GM21367 (cell line): ENCODE measurements around the gene PARD6A.

ENCODE experiments used
- ATAC-seq: cut with Tn5 transposase; IDR thresholded peaks from one replicate; pipeline ENCODE4 v1.9.1; 2021; ENCODE audit not compliant: unreplicated experiment

Gene PARD6A, protein sequence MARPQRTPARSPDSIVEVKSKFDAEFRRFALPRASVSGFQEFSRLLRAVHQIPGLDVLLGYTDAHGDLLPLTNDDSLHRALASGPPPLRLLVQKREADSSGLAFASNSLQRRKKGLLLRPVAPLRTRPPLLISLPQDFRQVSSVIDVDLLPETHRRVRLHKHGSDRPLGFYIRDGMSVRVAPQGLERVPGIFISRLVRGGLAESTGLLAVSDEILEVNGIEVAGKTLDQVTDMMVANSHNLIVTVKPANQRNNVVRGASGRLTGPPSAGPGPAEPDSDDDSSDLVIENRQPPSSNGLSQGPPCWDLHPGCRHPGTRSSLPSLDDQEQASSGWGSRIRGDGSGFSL

DNA sequence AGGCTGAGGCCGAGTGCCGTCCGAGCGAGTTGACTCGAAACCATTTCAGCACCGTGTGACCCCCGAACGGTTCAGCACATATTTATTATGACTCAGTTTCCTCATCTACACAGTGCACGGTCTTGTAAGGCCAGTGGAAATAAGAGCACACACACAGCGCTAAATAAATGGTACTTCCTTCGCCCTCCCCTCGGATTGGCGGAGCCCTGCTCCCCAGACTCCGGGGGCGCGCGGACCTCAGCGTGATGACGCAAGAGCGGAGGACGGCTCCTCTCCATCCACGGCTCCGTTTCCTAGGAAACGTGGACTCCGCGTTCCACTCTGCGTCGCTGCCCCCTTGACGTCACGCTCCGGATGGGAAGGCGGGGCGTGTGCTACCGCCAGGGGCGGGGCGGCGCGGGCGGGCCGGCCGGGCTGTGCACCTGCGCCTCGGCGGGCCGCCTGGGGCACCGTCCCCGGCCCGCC lies at the start of gene PARD6A:
Gene PARD6A (plus strand): TSS at position 397 of the 465 bp plus-strand sequence. CDS start 79 bp downstream, outside the sequence.
- ATAC-seq: peak; percentile 70

DNA sequence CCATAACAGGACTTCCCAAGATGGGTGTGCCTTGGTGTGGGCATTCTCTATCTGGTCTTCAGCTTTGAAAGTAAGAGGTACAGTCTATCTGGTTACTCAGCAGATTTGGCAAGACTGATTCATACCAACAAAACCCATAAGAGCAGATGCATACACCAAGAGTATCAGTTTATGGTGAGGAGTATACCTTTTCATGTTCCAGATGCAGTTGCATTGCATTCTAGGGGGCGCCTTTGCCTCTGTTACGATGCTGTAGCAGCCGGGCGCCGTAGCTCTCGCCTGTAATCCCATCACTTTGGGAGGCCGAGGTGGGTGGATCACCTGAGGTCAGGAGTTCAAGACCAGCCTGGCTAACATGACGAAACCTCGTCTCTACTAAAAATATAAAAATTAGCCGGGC lies 47.0 kb upstream of the PARD6A start:
- no peak for ATAC-seq

DNA sequence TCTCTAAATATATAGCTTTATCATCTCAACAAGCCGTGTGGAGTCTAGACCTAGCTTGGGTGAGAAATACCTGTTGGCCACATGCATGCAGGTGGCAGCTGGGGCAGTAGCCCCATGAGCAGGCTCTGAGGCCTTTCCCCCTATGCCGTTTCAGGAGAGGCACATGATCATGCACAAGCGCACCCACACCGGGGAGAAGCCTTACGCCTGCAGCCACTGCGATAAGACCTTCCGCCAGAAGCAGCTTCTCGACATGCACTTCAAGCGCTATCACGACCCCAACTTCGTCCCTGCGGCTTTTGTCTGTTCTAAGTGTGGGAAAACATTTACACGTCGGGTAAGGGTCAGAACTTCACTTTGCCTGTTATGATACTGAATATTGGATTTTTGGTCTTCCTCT lies 32.5 kb upstream of the PARD6A start:
- ATAC-seq: no peak

DNA sequence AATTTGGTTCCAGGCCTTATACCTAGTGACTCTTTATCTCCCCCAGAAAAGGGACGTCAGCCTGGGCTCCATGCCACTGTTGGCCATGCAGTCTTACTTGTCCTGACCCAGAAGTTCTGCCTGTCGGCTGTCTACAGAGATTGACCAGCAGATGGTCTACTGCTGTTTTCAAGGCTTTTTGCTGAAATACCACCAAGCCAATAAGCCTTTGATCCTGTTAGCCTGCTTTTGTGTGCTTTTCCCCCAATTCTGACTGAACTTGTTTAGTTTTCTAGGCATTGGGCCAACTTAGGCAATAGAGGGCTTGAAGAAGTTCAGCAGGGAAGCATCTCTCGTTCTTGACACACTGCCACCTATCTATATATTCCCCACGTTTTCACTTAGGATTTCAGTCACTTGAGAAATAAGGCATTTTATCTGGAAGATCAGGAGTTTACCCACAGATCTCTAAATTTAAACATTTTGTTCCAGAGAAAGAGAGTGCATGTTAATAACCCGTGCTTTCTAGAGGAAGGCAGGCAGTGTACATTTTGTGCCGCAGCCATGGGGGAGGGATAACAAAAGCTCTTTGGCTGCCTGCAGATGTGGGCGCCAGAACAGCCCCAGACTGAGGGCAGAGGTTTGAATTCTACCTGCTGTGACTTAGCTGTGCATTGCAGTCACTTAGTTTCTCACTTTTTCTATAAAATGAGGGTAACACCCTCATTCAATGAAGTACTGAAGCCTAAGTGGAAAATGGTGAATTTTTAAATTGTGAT lies 28.2 kb upstream of the PARD6A start:
- ATAC-seq: no peak

DNA sequence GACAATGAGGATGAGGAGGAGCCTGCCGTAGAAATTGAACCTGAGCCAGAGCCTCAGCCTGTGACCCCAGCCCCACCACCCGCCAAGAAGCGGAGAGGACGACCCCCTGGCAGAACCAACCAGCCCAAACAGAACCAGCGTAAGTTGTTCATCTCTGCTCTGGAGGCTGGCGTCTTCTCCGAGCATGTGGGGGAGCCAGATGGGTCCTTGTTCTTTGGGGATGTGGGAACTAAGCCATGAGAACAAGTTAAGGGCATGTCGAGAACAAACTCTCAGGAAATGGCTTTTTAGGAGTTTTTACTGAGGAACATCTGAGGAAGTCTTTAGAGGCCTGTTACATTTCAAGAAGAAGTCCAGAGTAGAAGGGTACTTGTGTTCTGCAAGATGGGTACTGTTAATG lies 24.0 kb upstream of the PARD6A start:
- ATAC-seq: no peak

DNA sequence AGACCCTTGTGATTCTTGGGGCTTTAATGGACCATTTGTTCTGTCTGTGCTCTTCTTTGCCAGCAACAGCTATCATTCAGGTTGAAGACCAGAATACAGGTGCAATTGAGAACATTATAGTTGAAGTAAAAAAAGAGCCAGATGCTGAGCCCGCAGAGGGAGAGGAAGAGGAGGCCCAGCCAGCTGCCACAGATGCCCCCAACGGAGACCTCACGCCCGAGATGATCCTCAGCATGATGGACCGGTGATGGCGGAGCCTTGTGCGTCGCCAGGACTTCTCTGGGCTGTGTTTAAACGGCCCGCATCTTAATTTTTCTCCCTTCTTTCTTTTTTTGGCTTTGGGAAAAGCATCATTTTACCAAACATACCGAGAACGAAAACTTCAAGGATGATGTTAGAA lies 23.1 kb upstream of the PARD6A start:
- ATAC-seq: no peak

DNA sequence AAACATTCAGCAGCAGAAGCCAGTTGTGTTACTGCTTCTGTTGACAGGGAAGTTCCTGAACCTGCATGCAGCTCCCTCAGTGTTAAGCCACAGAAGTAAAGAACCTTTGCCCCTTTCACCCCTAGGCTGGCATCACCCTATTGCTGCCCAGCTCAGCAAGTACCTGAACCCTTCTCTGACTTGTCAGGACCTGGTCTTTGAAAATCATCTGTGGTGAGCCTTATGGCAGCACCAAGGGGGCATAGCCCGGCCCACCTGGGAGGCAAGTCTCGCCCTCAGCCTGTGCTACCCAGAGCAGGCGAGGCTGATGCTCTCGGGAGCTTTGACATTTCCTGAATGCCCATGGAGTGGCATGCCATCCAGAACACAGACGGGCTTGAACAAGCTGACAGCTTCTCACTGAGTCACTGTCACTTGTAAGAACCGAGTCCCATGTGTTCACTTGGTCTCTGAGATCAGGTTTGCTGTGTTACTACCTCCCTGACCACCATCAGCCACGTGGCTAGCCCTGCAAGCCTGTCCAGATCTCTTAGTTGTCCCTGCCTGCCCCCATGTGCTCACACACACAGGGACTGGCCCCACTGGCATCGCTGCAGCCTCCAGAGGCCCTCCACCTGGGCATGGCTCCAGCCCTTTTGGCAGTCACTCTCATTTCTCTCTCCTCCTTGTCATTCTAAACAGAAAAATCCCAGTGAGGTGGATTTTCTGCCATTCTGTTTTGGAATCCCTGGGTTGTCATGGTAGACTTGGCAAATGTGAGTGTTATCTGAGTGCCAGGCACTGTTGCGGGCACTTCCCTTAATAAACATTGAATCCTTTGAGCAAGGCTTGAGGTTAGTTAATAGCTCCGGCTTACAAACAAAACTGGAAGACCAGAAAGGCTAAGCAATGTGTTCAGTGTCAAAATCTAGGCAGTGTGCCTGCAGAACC lies 18.7 kb upstream of the PARD6A start:
- ATAC-seq: no peak

DNA sequence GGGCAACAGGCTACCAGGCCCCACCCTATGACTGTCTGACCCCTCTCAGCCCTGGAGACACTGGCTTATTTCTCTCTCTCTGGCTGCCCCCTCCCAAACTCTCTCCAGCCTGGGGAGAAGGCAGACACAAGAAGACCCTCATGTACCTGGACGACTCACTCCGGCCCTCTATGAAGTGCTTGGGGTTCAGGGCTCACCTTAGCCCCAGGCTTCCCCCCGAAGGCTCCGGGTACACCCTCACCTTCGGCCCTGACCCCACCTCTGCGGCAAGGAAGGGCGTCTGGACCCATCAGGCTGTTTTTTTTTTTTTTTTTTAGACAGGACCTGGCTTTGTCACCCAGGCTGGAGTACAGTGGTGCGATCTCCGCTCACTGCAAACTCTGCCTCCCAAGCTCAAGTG lies 16.7 kb upstream of the PARD6A start:
- no peak for ATAC-seq

DNA sequence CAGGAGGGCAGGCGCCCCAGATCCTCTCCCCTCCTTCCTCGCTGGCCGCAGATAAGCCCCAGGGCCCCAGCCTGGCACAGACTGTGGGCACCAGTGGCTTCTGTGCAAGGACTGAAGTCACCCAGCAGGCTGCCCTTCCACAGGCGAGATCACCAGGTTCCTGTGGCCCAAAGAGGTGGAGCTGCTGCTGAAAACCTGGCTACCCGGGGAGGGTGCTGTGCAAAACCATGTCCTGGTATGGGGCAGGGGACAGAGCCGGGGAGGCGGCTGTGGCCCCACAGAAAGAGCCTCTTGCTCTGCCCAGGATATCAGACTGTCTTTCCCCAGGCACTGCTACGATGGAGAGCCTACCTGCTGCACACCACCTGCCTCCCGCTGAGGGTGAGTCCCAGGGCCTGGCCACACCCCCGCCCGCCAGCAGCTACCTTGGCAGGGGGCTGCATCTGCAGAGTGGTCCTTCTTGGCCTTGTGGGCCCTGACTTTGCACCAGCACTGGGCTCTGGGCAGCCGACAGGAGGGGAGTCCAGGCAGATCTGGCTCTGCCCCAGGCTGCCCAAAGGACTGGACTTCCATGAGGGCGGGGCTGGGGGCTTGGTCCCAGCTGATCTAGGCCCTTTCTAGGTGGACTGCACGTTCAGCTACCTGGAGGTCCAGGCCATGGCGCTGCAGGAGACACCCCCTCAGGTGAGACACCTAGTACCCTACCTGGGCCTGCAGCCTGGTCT lies 15.2 kb upstream of the PARD6A start:
- ATAC-seq: peak; percentile 13

DNA sequence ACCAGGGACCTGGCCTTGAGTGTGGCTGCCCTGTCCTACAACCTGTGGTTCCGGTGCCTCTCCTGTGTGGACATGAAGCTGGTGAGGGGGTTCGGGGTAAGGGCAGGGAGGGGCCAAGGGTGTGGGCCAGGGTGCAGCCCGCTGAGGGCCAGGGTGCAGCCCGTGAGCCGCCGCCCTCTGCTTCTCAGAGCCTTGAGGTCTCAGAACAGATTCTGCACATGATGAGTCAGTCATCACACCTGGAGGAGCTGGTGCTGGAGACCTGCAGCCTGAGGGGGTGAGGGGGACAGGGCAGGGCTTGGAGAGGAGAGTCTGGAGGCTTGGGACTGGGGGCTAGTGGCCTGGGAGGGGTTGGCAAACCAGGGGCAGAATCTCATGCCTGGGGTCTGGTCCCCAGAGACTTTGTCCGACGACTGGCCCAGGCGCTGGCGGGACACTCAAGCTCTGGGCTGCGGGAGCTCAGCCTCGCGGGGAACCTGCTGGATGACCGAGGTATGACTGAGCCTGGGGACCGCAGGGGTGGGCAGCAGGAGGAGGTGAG lies 13.6 kb upstream of the PARD6A start:
- no peak for ATAC-seq

DNA sequence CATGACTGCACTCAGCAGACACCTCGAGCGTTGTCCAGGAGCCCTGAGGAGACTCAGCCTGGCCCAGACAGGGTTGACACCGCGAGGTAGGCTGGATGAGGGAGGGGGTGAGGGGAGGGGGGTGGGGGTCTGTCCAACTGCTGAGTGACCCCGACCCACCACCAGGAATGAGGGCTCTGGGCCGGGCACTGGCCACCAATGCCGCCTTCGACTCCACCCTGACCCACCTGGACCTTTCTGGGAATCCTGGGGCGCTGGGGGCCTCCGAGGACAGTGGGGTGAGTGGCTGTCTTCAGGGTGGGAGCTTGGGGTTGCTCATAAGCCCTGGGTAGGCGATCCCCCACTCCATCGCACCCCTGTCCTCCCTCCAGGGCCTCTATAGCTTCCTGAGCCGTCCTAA lies 13.1 kb upstream of the PARD6A start:
- ATAC-seq: no peak

DNA sequence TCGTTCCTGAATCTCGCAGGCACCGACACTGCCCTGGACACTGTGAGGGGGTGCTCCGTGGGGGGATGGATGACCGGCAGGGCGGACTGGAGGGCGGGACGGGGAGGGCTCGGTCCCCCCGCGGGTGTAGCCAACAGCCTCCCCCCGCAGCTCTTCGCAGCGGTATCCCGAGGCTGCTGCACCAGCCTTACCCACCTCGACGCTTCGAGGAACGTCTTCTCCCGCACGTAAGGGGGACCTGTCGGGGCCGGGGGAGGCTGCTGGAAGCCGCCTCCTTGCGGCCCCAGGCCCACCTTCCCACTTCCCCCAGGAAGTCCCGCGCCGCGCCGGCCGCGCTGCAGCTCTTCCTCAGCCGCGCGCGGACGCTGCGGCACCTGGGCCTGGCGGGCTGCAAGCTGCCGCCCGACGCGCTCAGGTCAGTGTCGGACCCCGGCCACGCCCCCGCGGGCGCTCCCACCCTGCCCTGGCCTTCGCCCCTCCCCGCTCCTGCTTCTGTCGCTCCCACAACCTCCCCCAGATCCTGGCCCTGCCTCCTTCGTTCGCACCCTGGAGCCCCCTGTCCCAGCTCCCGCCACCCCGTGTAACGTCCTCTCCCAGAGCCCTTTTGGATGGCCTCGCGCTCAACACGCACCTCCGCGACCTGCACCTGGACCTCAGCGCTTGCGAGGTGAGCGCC lies 12.5 kb upstream of the PARD6A start:
- ATAC-seq: no peak

DNA sequence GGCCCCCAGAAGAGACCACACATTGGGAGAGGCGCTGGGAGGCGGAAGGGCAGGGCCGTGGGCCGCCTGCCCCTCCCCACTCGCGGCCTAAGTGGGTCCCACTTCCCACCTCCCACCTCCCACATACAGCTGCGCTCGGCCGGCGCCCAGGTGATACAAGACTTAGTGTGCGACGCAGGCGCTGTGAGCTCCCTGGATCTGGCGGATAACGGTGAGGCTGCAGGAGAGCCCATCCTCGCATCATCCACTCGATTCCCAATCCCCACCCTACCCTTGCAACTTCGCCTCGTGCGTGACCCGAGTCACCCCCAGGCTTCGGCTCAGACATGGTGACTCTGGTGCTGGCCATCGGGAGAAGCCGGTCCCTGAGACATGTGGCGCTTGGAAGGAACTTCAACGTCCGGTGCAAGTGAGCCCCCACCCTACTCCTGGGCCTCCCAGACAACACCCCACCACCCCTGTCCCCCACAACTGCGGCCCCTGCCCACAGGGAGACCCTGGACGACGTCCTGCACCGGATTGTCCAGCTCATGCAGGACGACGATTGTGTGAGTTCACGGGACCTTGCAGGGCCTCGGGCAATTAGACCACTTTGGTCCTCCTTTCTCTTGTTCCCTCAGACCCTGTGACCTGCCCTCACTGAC lies 11.9 kb upstream of the PARD6A start:
- ATAC-seq: no peak

DNA sequence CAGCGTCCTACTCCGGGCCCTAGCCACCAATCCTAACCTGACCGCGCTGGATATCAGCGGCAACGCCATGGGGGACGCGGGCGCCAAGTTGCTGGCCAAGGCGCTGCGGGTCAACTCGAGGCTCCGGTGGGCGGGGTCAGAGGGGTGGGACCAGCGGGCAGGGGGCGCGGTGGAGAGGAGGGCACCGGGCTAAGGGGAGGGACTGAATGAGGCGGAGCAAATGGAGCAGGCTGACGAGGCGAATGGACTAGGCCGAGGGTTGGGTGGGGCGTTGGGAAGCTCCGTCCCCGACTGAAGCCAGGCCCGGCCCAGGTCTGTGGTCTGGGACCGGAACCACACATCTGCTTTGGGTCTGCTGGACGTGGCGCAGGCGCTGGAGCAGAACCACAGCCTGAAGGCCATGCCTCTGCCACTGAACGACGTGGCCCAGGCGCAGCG lies 11.2 kb upstream of the PARD6A start:
- ATAC-seq: no peak

DNA sequence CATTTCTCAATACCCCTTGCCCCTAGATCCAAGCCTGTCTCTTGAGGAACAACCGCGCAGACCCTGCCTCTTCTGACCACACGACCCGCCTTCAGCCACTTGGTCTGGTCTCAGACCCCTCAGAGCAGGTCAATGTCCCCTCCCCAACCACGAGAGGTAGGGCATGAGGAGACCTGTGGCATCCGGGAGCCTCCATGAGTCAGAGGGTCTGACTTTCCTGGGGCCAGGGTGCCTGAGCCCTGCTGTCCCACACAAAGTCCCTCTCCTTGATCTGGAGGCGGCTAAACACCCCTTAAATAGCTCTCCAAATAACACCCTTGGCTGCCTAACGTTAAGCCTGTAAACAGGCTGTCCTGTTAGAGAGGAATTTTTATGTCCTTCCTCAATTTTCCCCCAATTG lies 10.7 kb upstream of the PARD6A start:
- no peak for ATAC-seq

DNA sequence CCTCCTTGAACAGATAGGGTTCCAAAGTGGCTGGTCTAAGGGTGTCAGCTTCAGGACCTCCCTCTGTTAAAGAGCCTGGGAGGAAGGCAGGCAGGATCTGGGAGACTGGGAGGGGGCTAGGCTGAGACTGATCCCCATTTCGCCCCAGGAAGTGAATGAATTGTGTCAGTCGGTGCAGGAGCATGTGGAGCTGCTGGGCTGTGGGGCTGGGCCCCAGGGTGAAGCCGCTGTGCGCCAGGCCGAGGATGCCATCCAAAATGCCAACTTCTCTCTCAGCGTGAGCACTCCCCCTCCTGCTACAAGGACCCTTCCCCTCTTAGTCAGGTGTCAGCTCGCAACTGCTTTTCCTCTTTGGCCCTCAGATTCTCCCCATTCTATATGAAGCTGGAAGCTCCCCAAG lies 9.7 kb upstream of the PARD6A start:
- no peak for ATAC-seq

DNA sequence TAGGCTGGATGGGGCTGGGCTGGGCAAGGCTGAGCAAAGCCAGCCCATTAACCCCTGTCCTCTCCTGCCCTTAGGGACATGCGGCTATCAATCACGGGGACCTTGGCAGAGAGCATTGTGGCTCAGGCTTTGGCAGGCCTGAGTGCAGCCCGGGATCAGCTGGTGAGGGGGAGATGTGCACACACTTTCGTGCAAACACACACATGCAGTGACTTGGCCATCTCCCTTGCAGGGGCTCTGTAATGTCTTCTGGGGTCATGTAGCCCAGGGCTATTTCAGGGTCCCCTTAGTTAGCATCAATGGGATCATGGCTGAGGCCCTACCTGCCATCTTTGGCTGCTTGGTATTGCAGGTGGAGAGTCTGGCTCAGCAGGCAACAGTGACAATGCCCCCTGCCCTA lies 8.9 kb upstream of the PARD6A start:
- no peak for ATAC-seq

DNA sequence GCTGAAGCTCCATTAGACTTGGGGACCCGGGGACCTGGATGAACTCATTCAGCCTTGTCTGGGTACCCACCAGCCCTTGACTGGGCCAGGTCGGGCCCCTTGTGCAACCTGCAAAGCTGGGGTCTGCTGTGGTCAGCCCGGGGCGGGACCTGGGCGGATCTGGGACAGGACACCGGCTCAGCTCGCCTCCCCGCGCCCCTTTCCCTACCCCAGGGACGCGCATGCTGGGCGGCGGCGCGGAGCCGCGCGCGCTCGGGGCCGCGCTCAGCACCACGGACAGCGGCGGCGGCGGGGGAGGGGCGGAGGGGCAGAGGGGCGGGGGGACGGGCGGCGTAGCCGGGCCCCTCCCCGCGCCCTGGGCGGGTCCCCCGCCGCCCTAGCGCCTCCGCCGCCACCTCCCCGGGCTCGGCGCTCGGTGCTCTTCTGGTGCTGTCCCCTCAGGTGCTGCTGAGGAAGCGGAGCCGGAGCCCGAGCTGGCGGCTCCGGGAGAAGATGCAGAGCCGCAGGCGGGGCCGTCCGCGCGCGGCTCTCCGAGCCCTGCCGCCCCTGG lies 8.1 kb upstream of the PARD6A start:
- ATAC-seq: no peak
